NCI-H510A (cell line): ENCODE measurements around the gene GHR.

Source experiments
- DNase-seq: peaks from one replicate; lab custom pipeline; 2025; lab: John Stamatoyannopoulos, UW

GHR gene

DNA sequence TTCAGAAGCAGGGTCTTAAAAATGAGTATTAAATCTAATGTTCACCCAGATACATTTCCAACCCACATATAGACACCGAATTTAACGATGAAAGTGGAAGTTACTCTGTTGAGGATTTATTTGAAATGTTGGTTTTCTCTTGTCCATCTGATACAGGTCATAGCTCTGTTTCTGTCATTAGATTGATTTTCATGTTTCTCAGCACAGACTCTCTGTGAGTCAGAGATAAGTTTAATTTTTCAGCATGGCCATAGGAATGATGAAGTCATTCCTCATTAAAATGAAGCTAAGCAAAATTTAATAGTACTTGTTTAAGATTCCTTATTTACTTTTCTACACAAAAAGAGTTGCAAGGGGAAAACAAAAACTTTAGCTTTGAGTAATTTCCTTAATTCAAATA lies 38.8 kb downstream of the GHR start:
- no peak for DNase-seq

DNA sequence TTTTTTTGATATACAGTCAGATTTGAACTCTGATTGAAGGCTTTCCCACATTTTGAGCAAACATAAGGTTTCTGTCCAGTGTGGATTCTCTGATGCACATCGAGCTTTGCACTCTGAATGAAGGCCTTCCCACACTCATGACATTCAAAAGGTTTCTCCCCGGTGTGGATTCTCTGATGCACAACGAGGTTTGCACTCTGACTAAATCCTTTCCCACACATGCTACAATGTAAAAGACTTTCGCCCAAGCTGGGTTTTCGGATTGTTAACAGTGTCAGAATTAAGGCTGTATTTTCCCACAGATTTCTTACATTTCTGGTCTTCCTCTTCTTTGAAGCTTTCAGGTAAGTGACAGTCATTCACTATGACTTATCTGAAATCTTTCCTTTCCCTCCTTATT lies 44.3 kb downstream of the GHR start:
- DNase-seq, result no peak

DNA sequence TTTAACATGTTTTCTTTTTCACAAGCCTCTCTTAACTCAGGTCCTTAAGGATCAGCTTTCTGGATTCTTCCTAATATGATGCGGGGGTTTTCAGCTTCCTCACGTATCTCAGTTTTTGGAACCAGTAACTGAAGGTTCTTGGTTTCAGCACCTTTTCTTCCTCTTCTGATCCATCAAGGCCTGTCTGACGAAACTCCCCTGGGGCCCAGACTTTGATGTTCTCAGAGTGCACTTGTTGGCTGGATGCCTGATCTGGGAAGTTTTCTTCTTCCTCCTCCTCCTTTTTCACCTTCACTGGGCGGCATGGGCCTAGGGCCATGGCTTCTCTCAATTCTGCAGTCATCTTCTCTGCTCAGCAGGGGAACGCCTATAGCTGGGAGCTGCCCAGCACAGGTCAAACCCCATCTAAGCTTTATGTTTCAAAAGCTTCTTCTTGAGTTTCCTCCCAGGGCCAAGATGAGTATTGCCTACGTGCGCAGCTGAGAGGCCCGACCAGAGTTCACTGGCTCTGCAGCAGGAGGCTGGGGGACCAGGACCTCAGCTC lies 44.8 kb downstream of the GHR start:
- DNase-seq, result no peak

DNA sequence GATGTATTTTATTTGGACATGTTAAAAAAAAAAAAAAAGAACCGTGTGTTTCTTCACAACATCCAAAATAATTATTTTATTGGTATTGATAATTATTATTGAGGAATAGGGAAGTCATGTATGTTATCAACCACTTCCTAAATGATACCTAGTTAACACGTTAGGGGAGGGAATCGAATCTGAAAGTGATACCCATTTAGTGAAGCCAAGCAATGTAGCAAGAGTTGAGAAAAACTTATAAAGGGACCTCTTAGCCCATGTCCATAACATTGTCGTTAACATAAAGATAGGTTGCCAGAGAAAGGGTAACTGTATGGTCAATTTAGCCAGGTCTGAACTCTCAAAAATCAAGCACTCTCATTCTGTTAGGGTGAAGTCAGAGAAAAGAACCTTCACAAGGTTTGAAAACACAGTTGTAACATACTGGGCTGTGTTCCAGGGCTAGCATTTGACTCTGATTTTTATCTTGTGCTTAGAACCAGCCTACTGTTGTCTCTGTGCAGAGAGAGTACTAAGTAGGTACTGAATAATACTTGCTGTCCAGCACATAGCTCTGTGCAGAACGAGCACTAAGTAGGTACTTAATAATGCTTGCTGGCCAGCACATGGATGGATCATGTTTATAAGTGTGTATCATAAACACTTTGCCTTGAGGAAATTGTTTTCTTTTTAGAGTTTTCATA lies 60.4 kb downstream of the GHR start:
- no peak for DNase-seq

DNA sequence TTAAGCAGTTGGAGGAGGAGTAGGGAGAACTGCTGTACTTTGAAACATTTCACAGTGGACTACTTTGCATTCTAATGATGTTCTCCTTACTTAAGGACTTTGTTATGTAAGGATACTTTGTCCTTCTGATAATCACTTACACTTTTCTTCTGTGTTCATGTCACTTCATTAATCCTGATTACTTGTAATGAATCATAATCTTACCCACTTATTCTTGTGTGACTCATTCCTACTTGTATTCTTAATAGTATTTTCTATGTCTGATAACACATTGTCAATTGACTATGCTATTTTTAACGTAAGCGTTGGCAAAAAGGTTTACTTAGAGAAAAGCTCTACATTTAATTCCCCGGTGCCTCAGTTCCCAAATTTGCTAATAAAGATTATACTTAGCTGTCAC lies 63.8 kb downstream of the GHR start:
- DNase-seq, result no peak

DNA sequence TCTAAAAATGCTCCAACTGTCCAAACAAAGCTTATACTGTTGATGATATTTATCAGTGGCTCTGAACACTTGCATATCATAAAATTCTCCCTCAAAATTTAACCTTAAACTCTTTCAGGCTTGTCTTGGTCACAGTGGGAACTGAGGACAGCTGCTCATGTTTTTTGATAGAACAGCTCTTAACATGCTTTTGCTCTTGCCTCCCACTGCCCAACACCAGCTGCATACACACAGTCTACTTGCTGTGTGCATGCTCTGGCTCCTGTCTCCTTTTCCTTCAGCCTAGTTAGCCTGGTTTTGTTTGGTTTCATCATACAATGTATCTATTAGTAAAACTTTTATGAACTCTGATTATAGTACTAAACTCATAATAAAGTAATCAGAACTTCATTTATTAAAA lies 64.6 kb downstream of the GHR start:
- DNase-seq, result no peak

DNA sequence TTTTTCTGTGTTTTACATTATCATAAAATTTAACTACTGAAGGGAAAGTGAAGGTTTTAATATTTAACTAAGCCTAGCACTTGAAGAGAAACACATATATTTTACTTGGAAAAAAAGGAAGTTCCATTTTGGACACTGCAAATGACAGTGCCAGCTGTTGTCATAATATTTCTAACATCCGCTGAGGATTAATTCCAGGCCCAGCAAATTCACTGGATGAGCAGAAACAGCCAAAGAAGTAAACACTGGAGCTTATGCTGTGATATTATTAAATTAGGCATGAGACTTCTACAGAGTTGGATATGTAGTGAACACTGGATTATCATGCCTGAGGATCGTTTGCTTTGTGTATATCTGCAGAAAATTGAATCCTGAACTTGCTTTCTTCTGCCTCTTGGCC lies 67.6 kb downstream of the GHR start:
- no peak for DNase-seq

DNA sequence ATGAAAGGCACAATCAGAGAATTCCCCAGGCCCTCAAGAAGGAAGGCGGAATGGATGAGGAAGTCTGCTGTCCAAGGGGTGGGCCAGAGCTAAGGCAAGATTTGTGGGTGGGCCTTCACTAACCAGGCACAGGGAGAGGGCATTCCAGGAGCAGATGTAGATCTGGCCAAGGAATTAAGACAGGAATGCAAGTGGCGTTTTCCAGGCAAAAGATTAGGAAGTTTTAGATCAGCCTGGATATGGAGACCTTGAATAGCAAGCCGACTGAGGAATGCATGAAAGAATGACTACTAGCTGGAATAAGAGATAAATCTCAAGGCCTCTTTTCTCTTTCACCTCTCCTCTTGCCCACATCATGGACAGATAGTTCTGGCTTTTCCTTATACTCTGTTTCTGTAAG lies 68.5 kb downstream of the GHR start:
- no peak for DNase-seq

DNA sequence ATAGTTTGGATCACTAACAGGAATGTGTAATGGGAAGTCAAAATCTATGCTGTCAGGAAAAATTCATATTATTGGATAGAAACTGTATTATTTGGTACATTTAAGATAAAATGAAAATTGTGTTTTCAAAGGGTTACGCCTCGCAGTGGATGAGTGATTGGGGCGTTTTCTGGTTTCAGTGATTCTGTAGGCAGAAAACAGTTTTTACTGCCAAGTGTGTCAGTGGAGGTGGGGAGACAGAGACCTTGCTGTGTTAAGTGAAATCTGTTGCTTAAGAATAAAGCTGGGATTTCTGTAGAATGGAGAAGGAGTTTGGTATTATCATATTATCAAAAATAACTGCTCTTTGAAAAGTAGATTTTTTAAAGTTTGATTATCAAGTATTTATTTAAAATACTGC lies 69.7 kb downstream of the GHR start:
- no peak for DNase-seq

DNA sequence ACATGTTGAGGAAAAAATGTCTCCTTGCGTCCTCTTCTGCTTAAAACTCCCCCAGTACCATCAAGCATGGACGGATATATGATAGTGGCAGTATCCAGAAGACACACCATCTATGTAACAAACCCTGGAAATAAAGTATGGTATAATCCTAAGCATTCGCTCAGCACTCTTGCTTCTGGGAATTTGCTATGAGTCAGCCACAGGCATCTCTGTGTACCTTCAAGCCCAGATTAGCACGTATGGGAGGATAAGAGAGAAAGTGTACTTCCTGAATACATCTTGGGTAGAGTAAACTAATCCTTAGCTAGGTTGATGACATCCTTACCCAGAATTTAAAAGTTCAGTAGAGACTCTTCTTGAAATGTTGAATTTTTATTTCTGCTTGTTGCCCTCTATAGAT lies 71.2 kb downstream of the GHR start:
- DNase-seq, result no peak

DNA sequence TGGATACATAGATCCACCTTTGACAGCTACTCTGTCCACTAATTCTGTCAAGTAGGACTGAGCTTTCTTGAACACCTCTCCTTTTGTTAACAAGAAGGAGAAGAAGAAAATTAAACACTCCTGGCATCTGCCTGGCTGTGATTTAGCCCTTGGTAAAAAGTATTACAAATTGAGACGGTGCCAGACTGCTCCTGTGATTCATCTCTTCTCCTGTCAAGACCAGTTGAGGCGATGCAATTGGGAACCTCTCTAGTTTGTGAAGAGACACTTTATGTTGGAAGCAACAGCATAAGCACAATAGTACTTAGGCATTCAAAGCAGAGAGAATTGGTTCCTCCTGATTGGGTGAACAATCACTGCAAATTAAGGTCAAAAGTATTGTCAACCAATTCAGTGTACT lies 72.7 kb downstream of the GHR start:
- no peak for DNase-seq

DNA sequence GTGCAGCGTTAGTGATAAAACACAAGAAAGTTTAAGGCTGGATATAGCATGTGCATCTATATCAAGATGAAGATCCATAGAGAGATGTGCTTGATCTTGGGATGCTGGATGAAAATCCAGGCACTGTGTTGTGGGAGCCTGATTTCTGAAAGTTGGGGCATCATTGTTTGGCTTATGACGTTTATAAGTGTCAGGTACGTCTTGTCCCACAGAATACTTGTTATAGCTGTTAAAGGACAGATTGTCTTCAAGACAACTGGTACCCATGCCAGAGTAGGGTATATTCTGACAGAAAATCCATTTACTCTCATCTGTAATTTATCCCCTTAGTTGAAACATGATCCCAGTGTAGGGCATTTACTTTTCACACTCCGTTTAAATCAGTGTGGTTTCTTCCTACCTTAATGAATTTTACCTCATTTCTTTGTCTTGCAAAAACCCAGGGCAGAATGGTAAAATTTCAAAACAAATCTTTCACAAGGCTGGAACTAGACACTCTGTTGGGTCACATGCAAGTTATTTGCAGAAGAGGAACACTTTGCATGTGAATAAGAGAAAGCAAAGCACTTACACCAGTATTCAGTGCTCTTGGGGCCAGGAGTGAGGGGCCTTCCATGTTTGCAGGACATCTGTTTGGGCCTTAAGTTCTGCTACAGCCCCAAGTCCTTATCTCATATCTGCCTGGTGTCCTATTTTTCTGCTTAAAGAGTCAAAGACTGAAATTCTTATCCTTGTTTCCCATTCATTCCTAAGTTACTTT lies 73.3 kb downstream of the GHR start:
- no peak for DNase-seq

DNA sequence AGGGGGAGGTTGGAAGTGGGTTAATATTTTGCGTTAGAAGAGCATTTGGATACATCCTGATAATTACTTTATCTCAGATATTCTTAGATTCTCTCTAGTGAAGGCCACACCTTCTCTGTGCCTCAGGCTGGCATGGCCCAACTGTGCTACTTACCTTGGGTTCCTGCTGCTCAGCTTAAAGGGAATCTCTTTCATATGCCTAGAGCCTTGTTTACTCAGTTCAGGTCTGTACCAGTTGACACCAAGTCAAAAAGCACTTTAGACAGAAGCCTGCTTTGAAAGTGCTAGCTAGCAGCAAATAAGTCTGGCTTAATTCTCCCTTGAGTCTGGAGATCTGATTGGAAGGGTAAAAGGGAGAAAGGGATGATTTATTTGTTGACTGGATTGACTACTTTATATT lies 74.8 kb downstream of the GHR start:
- DNase-seq, result no peak

DNA sequence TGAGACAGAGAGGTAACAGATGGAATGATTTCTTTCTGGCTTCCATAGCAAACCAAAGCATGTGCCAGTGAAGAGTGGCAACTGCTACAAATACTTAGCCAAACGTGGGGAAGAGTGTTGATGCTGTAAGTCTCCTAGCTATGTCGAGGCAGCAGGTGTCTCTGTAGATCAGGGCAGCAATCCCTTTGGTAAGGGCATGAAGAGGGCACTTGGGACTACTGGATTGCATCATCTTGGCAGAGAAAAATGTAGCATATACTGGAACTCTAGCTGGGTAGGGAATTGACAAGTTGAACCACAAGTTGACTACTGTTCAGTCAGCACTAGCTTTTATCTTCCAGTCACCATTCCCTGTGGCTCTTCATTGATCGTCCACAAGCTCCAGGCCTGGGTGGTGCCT lies 75.8 kb downstream of the GHR start:
- DNase-seq, result no peak

DNA sequence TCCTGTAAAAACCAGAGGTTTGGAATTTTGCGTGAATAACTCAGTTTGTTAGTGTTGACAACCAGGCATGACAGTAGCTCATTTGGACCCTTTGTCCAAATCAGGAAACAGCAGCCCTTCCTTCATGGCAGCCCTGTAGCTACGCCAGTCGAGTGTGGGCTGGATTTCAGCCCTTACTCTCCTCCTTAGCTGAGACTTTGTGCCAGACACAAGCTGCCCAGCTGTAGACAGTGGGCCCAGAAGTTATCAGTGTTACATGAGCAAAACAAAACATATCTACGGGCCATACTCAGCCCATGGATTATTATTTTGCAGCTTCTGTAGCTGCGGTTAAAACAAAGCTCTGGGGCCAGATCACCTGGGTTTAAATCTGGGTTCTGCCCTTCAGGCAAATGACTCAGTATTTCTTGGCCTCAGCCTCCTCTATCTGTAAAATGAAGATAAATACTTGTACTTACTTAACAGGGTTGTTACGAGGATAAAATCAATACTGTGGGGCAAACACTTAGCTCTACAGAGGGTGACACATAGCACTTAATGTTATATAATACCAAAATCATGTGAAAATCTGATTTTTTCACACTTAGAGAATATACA lies 76.9 kb downstream of the GHR start:
- DNase-seq, result no peak

DNA sequence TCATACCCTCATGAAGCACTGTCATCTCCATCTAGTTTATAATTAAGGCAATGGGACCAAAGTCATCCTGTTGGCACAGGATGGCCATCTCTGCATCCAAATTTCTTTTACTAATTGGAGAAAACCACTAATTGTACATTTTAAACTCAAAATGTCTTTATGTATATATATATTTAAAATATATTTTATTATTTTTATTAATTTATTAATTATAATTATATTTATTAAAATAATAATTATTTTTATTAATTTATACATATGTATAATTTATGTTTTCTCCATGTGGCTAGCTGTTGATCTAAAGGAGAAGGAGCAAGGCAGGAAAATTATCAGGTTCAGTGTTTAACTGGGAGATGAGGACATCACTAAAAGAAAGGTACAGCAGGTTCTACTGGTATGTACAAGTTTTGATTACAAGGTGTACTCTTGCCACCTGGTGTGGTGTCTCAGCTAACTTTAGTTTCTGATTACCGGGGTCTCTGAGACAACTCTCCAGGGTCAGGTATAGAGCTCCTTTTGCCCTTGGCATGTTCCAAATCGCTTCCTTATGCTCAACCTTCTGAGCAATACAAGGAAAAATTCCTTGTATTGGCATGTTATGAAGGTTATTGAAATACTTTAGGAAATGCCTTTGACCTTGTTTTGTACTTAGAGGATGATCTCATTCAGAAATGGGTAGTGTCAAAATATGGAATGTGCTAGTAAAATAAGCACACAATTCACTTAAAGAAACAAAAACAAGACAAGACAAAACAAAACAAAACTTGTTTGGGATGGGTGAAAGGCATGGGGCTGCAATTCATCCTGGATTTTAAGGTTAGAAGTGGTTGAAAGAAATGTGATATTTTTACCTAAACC lies 79.6 kb downstream of the GHR start:
- DNase-seq, result no peak

DNA sequence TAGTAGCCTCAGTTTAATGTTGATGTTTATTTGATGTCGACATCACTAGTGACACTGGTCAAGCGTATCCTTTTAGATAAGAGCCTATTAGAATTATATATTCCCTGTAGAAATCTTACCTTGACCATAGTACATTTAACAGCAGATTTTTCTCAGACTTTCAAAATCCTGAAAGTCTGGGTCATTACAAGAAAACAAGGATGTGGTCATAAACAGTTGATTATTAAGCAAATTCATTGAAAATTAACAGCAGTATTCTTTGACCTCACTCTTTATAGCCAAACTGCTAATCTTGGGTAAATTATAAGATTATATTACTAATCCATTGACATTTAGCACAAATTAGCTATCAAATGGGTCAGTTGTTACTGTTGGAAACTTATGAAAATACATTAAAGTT lies 83.4 kb downstream of the GHR start:
- DNase-seq, result no peak

DNA sequence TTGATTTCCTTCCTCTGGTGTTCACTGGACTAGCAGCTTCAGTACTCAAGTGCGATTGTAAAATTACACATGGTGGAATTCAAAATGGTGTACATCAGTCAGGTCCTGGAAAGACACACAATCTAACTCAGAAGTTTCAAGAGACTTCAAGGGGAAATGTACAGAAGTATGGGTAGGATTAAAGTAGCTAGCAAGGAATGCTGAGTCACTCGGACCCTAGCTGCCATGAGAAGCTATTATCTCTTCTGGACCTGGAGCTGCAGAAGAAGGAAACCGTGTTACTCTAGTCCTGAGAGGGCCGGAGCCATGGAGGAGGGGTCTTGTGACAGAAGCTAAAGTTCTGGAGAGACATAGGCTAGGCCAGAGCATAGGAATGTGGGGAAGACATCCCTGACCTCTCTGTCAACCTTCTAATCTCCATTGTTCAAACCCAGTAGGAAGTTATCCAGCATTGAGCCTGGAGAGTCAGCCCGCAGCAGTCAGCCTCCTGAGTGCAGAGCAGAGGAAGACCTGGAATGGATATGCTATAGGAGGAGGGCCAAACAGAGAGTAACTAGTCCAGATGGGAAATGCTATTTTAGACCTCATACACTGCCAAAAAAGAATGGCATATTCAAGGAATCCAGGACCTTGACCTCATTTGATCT lies 84.3 kb downstream of the GHR start:
- no peak for DNase-seq

DNA sequence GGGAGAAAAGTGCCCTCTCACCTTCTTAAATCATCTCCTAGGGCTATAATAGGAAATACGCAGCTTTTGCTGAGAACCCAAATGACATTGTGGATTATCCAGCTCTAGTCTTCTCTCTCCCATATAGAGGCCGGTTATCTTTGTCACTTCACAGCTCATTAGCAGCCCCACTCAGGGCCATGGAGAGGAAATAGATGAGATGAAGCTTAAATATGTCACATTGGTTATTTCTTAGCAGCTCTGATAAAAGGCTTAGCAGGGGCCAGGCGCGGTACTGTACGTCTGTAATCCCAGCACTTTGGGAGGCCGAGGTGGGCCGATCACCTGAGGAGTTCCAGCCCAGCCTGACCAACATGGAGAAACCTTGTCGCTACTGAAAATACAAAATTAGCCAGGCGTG lies 90.0 kb downstream of the GHR start:
- no peak for DNase-seq

DNA sequence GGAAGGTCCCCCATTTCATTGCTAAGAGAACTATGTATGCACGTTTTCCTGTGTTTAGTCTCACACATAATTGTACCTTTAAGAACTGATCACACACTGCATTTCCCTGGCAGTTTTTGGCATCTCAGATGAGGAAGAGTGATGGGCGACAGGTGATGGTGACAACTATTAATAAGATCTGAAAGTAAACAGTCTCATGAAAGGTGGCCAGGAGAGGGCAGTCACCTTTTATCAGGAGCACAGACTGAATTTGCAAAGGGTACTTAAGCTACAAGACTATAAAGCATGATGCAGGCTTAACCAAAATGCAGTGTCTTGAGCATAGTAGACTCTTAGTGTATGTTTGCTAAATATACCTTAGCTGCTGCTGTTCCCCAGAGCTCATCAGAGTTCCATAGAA lies 91.5 kb downstream of the GHR start:
- DNase-seq, result no peak

DNA sequence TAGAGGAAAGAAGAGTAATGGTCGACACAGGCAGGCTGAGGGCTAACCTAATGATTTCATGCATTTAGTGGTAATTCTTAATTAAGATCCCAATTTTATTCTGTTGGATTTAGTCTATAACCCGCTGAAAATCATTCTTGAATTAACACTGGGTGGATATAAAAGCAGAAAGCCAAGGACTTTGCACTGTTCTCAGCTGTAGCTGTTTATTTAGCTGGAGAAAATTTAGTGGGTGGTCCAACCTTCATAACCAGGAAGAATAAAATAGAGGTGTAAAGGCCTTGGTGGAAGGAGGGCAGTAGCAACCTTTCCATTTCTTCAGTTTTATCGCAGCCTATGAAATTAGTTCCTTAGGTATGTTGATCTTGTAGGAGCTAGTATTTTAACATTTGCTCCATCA lies 92.3 kb downstream of the GHR start:
- no peak for DNase-seq
